ENCODE data around the gene LCE2C.

Gene LCE2C

GRCh38 chr1:152707860-152708259 lies 32.8 kb downstream of the LCE2C start, which contains the start of gene LCE4A:
LCE4A (plus strand) TSS chr1:152708160; CDS start chr1:152709076, 916 bp downstream.
- no peaks in the 10 kb centered on the region for H3K36me3 ChIP-seq (ENCODE audit: control insufficient read depth in 1 of 2, insufficient read depth in 2 of 2, low read length in 2 of 2)
- H3K9ac ChIP-seq (ENCODE audit: low read depth in 1 of 2, low read length in 2 of 2) = no peak within 1 kb of the TSS
- H3K4me1 ChIP-seq (ENCODE audit: control insufficient read depth in 1 of 2, insufficient read depth in 2 of 2, low read length in 2 of 2) = no peaks in the 10 kb centered on the region
- H3K4me3 ChIP-seq (ENCODE audit: low read depth in 1 of 2, low read length in 2 of 2) = no peak within 1 kb of the TSS
- H3K9me3 ChIP-seq (ENCODE audit: control insufficient read depth in 1 of 2, low read length in 2 of 2) = no peaks in the 10 kb centered on the region
- no peak within 1 kb of the TSS for H3K27ac ChIP-seq (ENCODE audit: low read depth, low read length)
- H3K27me3 ChIP-seq (ENCODE audit: control insufficient read depth in 1 of 2, insufficient read depth in 2 of 2, low read length in 2 of 2) = no peaks in the 10 kb centered on the region

- H3K36me3 ChIP-seq (ENCODE audit: control insufficient read depth in 1 of 2, insufficient read depth in 2 of 2, low read length in 2 of 2) = no peaks in the 10 kb centered on the region
- no peak overlapping the region for H3K9ac ChIP-seq (ENCODE audit: low read depth in 1 of 2, low read length in 2 of 2)
- no peaks in the 10 kb centered on the region for H3K27me3 ChIP-seq (ENCODE audit: control insufficient read depth in 1 of 2, insufficient read depth in 2 of 2, low read length in 2 of 2)
- H3K27ac ChIP-seq (ENCODE audit: low read depth, low read length) = no peak overlapping the region
- no peaks in the 10 kb centered on the region for H3K4me1 ChIP-seq (ENCODE audit: control insufficient read depth in 1 of 2, insufficient read depth in 2 of 2, low read length in 2 of 2)
- H3K4me3 ChIP-seq (ENCODE audit: low read depth in 1 of 2, low read length in 2 of 2) = no peak overlapping the region
- H3K9me3 ChIP-seq (ENCODE audit: control insufficient read depth in 1 of 2, low read length in 2 of 2) = peaks cover 3 to 6% of the 10 kb centered on the region in 2 donors
These were observed 43.2 kb downstream of the LCE2C start for GRCh38 chr1:152718238-152718637.

GRCh38 chr1:152725261-152725660 lies 50.2 kb downstream of the LCE2C start:
- Histone ChIP-seq H3K4me1 (ENCODE audit: control insufficient read depth in 1 of 2, insufficient read depth in 2 of 2, low read length in 2 of 2) (no peaks in the 10 kb centered on the region), H3K4me3 (ENCODE audit: low read depth in 1 of 2, low read length in 2 of 2) (no peak overlapping the region), H3K27me3 (ENCODE audit: control insufficient read depth in 1 of 2, insufficient read depth in 2 of 2, low read length in 2 of 2) (no peaks in the 10 kb centered on the region), H3K27ac (ENCODE audit: low read depth, low read length) (no peak overlapping the region), H3K9ac (ENCODE audit: low read depth in 1 of 2, low read length in 2 of 2) (no peak overlapping the region), H3K36me3 (ENCODE audit: control insufficient read depth in 1 of 2, insufficient read depth in 2 of 2, low read length in 2 of 2) (no peaks in the 10 kb centered on the region), H3K9me3 (ENCODE audit: control insufficient read depth in 1 of 2, low read length in 2 of 2) (no peaks in the 10 kb centered on the region)
